ENCODE data around the gene ADGRG4.
"Not testable (repeated sequence)": the region's sequence is repeated elsewhere in the genome, so short reads cannot be mapped to it uniquely, and the experiment has no call there.

The ADGRG4 gene

DNA sequence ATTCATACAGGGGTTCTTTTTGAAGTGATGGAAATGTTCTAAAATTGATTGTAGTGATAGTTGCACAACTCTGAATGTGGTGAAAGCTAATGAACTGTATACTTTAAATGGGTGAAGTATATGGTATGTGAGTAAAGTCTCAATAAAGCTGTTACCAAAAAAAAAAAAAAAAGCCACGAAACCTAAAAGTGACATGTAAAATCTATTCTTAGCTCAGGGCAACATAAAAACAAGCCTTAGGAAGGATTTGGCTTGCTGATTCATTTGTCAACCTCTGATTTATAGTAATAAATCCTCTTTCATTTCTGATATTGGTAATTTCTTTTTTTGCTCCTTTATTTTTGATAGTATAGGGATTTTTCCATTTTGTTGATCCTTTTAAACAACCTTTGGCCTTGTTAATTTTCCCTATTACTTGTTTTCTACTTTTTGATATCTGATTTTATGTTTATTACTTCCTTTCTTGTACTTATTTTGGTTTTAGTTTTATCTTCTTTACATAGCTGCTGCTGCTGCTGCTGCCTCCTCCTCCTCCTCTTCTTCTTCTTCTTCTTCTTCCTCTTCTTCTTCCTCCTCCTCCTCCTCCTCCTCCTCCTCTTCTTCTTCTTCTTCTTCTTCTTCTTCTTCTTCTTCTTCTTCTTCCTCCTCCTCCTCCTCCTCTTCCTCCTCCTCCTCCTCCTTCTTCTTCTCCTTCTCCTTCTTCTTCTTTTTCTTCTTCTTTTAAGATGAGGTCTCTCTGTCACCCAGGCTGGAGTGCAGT, 79.4 kb downstream of the ADGRG4 start:
- no peak for DNase-seq (ENCODE audit: low read depth in 2 of 2)

DNA sequence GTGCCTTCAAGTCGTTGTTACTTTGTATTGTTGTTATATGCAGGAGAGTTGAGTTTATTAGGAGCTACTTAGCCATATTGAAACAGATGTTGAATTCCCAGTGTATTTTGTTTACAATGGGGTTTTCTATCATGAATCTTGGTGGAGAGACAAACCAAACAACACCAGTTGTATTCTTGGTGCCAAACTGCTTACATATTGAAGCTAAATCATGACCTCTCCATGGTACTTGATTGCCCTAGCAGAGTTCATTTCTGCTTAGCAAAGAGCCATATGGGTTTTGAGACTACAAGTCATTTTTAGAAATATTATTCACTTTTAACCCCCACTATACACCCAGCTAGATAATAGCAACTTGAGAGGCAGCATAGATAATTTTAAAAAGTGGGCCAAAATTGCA, 85.4 kb downstream of the ADGRG4 start:
- DNase-seq (ENCODE audit: low read depth in 2 of 2) = no peak

- no peak for DNase-seq (ENCODE audit: low read depth in 2 of 2)
Measured at GRCh38 chrX:136386826-136387225, 86.1 kb downstream of the ADGRG4 start.

GRCh38 chrX:136387951-136388502, 87.3 kb downstream of the ADGRG4 start:
- no peak for DNase-seq (ENCODE audit: low read depth in 2 of 2)

DNA sequence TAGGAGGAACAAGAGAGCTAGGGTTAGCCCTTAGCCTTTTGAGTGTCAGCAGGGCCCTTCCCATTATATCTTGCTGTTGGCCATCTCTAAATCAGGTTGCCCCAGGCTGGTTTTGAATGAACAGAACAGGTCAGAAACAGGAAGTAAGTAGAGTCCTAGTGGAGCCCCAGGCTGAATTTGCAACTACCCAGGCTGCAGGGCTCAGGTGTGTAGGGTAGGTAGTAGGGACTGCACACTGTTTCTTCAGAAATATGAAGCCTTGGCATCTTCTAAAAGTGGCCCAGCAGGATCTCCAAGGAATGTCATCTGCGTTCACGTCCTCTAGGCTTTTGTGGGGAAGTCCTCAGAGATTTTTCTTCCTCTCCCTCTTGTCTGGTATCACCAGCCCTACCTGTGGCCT, 90.2 kb downstream of the ADGRG4 start:
- DNase-seq (ENCODE audit: low read depth in 2 of 2) = no peak

DNA sequence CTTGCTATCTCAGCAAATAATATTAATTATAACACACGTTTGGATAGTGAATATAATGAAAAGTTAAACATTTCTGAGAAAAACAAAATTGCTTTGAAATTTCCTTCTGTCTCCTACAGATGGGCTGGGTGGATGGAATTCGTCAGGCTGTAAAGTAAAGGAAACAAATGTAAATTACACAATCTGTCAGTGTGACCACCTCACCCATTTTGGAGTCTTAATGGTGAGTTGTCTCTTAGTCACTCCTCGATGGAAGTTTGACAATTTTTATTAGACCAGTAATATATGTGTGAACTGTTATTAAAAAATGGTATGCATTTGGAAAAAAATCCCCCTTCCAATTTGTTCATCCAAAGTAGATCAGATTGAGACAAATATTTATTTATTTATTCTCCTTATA, 94.5 kb downstream of the ADGRG4 start:
- no peak for DNase-seq (ENCODE audit: low read depth in 2 of 2)

DNA sequence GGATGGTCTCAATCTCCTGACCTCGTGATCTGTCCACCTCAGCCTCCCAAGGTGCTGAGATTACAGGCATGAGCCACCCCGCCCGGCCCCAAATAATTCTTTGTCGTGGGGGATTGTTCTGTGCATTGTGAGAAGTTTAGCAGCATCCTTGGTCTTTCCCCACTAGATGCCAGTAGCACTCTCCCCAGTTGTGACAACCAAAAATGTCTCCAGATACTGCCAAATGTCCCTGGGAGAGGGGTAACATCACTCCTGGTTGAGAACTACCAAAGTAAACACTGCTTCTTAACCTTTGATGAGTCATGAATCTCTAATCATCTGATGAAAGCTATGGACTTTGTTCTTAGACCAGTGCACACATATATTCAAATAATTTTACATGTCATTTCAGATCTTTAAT, 96.2 kb downstream of the ADGRG4 start:
- DNase-seq (ENCODE audit: low read depth in 2 of 2) = no peak

DNA sequence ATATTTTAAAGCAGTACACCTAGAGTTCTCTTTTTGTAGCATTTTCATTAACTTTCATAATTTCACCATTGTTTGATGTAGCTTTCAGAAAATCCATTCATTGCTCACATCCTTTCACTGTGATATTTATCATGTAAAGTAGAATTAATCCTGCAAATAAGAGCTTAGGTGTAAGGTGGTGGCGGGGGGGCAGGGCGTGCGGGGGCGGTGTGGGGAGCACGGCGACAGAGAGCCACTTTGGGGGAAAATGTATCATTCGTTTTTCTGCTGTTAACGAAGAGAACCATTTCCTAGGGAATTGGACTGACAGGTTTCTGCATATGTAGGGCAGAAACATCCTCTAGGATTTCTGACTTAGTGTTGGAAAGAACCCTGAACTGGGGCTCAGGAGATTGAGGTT, 104.4 kb downstream of the ADGRG4 start:
- DNase-seq (ENCODE audit: low read depth in 2 of 2) = no peak

DNA sequence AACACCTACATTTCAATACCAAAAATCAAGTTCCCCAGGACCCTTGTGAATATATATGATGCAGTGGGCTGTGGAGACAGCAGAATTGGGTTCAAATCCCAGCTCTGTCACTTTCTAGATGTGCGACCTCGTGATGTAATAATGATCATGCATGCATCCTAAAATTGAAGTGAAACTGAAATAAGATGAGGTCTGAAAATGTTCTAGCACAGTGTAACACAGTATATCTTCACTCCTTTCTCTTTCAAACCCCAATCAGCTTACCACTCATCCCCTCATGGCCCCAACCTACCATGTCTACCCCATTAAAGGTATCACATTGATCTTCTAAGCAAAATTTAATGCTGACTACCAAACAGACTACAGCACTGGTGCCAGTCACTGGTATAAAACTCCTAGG, 117.0 kb downstream of the ADGRG4 start:
- no peak for DNase-seq (ENCODE audit: low read depth in 2 of 2)

DNA sequence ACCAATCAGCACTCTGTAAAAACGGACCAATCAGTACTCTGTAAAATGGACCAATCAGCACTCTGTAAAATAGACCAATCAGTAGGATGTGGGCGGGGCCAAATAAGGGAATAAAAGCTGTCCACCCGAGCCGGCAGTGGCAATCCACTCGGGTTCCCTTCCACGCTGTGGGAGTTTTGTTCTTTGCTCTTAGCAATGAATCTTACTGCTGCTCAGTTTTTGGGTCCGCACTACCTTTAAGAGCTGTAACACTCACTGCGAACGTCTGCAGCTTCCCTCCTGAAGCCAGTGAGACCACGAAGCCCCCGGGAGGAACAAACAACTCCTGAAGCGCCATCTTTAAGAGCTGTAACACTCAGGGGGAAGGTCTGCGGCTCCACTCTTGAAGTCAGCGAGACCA, 120.6 kb downstream of the ADGRG4 start:
- DNase-seq (ENCODE audit: low read depth in 2 of 2) = no peak

DNA sequence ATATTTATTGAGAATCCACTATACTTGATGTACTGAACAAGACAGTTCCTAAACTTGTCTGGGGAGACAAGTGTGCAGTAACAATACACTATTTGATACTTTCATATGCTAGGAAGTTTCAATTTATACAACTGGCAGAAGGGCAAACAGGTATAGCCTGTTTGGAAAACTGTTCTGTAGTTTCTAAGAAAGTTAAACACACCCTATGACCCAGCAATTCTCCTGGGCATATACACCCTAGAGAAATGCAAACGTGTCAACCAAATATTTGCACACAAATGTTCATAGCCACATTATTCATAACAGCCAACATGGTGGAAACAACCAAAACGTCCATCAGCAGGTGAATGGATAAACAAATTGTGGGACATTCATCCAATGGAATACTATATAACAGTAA, 123.0 kb downstream of the ADGRG4 start:
- no peak for DNase-seq (ENCODE audit: low read depth in 2 of 2)

DNA sequence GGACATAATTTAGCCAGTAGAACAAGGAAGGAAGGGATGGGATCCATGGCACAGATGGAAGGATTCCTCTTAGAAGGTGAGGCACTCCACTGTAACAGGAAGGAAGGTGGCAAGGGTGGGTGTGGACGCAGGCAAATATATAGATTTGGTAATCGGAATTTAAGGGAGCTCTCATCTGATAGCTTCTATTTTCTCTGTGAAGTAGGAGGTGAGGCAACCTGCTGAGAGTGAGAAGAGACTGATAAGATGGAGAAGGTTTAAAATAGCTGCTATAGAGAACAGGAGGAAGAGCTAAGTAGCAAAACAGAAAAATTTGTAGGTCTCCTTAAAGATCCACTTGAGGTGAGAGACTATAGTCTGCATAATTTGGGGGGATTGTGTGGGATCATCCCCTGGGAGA, 125.2 kb downstream of the ADGRG4 start:
- DNase-seq (ENCODE audit: low read depth in 2 of 2) = no peak

DNA sequence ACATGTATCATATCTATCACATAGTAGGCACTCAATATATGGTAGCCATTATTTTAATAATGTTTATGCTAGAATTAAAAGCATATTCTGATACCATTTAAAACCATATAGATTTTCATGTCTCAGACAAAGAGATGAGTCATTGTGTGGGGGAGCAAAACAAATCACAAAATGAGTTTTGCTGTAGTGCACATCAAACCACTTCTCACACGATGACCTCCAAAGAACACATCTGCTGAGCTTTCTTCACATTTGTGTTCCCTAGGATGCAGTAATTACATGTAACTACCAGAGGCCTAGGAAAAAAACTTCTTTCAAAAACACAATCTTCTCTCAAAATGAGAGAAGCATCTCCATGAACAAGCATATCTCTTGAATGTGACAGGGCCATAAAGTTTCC, 130.9 kb downstream of the ADGRG4 start:
- no peak for DNase-seq (ENCODE audit: low read depth in 2 of 2)

GRCh38 chrX:136437774-136438173, 137.0 kb downstream of the ADGRG4 start:
- DNase-seq (ENCODE audit: low read depth in 2 of 2) = no peak

GRCh38 chrX:136438192-136438591, 137.4 kb downstream of the ADGRG4 start:
- DNase-seq (ENCODE audit: low read depth in 2 of 2) = no peak

- DNase-seq (ENCODE audit: low read depth in 2 of 2) = not testable (repeated sequence)
Measured at GRCh38 chrX:136445674-136446073, 144.9 kb downstream of the ADGRG4 start.

GRCh38 chrX:136446208-136446607, 145.4 kb downstream of the ADGRG4 start:
- DNase-seq (ENCODE audit: low read depth in 2 of 2) = no peak

- DNase-seq (ENCODE audit: low read depth in 2 of 2) = no peak
Measured at GRCh38 chrX:136447308-136447707, 146.5 kb downstream of the ADGRG4 start.

DNA sequence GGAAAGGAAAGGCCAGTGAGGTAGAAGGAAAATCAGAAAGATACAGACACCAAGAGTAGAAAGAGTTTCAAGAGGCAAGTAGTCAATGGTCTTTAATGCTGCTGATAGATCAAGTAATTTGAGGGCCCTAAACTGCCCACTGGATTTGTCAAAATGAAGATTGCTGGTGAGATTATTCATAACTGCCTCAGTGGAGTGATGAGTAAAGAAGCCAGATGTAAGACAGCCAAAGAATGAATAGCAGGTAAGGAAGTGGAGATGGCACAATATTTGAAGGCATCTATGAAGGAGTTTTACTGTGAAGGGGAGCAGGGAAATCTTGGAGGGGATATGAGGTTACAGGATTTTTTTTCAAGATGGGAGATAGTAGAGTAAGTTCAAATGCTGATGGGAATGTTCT, 147.2 kb downstream of the ADGRG4 start:
- no peak for DNase-seq (ENCODE audit: low read depth in 2 of 2)

GRCh38 chrX:136450050-136450830, 149.5 kb downstream of the ADGRG4 start:
- DNase-seq (ENCODE audit: low read depth in 2 of 2) = no peak

- no peak for DNase-seq (ENCODE audit: low read depth in 2 of 2)
Measured at GRCh38 chrX:136452614-136453013, 151.9 kb downstream of the ADGRG4 start.

DNA sequence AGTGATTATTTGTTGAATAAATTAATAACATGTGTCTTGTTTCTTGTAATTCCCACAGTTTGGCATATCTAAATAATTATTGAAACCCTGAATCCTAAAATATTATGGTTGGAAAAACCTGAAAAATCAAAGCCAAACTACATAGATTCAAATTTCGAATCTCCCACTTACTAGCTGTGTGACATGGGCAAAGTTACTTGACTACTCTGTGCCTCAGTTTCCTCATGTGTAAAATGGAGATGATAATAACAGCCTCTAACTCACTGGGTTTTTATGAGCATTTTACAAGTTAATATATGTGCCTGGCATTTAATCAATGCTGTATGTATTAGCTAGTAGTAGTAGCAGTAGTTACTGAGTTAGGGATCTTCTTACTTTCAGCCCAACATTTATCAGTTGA, 152.4 kb downstream of the ADGRG4 start:
- DNase-seq (ENCODE audit: low read depth in 2 of 2) = no peak

GRCh38 chrX:136453771-136454170, 153.0 kb downstream of the ADGRG4 start:
- DNase-seq (ENCODE audit: low read depth in 2 of 2) = no peak

Data from fibroblast of skin of left quadriceps (primary cell).